ENCODE measurements around the gene KLK6.

The KLK6 gene

GRCh38 chr19:50963381-50963780 lies 6.0 kb downstream of the KLK6 start:
- Histone ChIP-seq H3K79me1 (ENCODE audit: low read length) (peaks cover 4% of the 10 kb centered on the region), H3K23ac (ENCODE audit: low read length) (no peak overlapping the region), H4K91ac (ENCODE audit: low read depth, low read length) (no peak overlapping the region), H2BK120ac (ENCODE audit: insufficient read depth, low read length, poor library complexity) (no peak overlapping the region), H4K8ac (ENCODE audit: low read depth, low read length) (no peak overlapping the region), H3K9ac (ENCODE audit: low read length) (no peak overlapping the region), H3K9me3 (ENCODE audit: insufficient read depth, low read depth, low read length) (no peaks in the 10 kb centered on the region), H2AFZ (ENCODE audit: insufficient read depth, low read length, poor library complexity) (no peak overlapping the region), H3K27me3 (ENCODE audit: insufficient read depth, low read length) (no peaks in the 10 kb centered on the region), H3K4me3 (ENCODE audit: low read depth, low read length) (no peak overlapping the region), H3K79me2 (ENCODE audit: control insufficient read depth, insufficient read depth, low read length, poor library complexity) (no peaks in the 10 kb centered on the region), H2BK12ac (ENCODE audit: low read length) (no peak overlapping the region), H4K12ac (ENCODE audit: low read depth, low read length) (no peak overlapping the region), H2AK5ac (ENCODE audit: low read length) (no peak overlapping the region), H3K14ac (ENCODE audit: low read length) (no peak overlapping the region), H3K4me1 (ENCODE audit: control insufficient read depth in 1 of 2, insufficient read depth in 2 of 2, low read length in 2 of 2) (peaks cover 5 to 6% of the 10 kb centered on the region in 2 experiments), H3K27ac (ENCODE audit: low read depth, low read length) (no peak overlapping the region), H3K18ac (ENCODE audit: low read length) (no peak overlapping the region), H3K36me3 (ENCODE audit: control insufficient read depth in 1 of 2, insufficient read depth in 2 of 2, low read length in 2 of 2) (peaks cover 0 to 2% of the 10 kb centered on the region in 2 experiments), H3K4me2 (ENCODE audit: low read length) (no peak overlapping the region), H2BK5ac (ENCODE audit: low read depth, low read length, poor library complexity) (no peak overlapping the region), H3K4ac (ENCODE audit: low read depth, low read length) (no peak overlapping the region)
- no peak for DNase-seq
- WGBS (ENCODE audit: extremely low coverage, insufficient coverage, insufficient read length) = no CpG with 5 or more reads among the region's 6 CpGs

GRCh38 chr19:50962245-50962644 lies 7.1 kb downstream of the KLK6 start:
- DNase-seq = no peak
- Histone ChIP-seq H4K12ac (ENCODE audit: low read depth, low read length) (no peak overlapping the region), H2AFZ (ENCODE audit: insufficient read depth, low read length, poor library complexity) (no peak overlapping the region), H3K14ac (ENCODE audit: low read length) (no peak overlapping the region), H3K79me2 (ENCODE audit: control insufficient read depth, insufficient read depth, low read length, poor library complexity) (no peaks in the 10 kb centered on the region), H4K8ac (ENCODE audit: low read depth, low read length) (no peak overlapping the region), H3K36me3 (ENCODE audit: control insufficient read depth in 1 of 2, insufficient read depth in 2 of 2, low read length in 2 of 2) (peaks cover 0 to 2% of the 10 kb centered on the region in 2 experiments), H3K18ac (ENCODE audit: low read length) (no peak overlapping the region), H3K79me1 (ENCODE audit: low read length) (no peaks in the 10 kb centered on the region), H2BK12ac (ENCODE audit: low read length) (no peak overlapping the region), H3K4me3 (ENCODE audit: low read depth, low read length) (no peak overlapping the region), H2AK5ac (ENCODE audit: low read length) (no peak overlapping the region), H3K4ac (ENCODE audit: low read depth, low read length) (no peak overlapping the region), H3K23ac (ENCODE audit: low read length) (no peak overlapping the region), H3K4me1 (ENCODE audit: control insufficient read depth in 1 of 2, insufficient read depth in 2 of 2, low read length in 2 of 2) (no peaks in the 10 kb centered on the region), H3K27me3 (ENCODE audit: insufficient read depth, low read length) (no peaks in the 10 kb centered on the region), H2BK120ac (ENCODE audit: insufficient read depth, low read length, poor library complexity) (no peak overlapping the region), H3K27ac (ENCODE audit: low read depth, low read length) (no peak overlapping the region), H3K9me3 (ENCODE audit: insufficient read depth, low read depth, low read length) (no peaks in the 10 kb centered on the region), H4K91ac (ENCODE audit: low read depth, low read length) (no peak overlapping the region), H3K9ac (ENCODE audit: low read length) (no peak overlapping the region), H2BK5ac (ENCODE audit: low read depth, low read length, poor library complexity) (no peak overlapping the region), H3K4me2 (ENCODE audit: low read length) (no peak overlapping the region)
- no CpG with 5 or more reads among the region's 1 CpG for WGBS (ENCODE audit: extremely low coverage, insufficient coverage, insufficient read length)

GRCh38 chr19:50959731-50960500 lies 9.5 kb downstream of the KLK6 start:
- WGBS (ENCODE audit: extremely low coverage, insufficient coverage, insufficient read length) = no CpG with 5 or more reads among the region's 9 CpGs
- H3K79me1 ChIP-seq (ENCODE audit: low read length) = no peaks in the 10 kb centered on the region
- no peak overlapping the region for H3K14ac ChIP-seq (ENCODE audit: low read length)
- no peak overlapping the region for H2BK120ac ChIP-seq (ENCODE audit: insufficient read depth, low read length, poor library complexity)
- H3K9ac ChIP-seq (ENCODE audit: low read length) = no peak overlapping the region
- no peak for DNase-seq
- no peak overlapping the region for H3K4me2 ChIP-seq (ENCODE audit: low read length)
- no peak overlapping the region for H2BK5ac ChIP-seq (ENCODE audit: low read depth, low read length, poor library complexity)
- H4K12ac ChIP-seq (ENCODE audit: low read depth, low read length) = no peak overlapping the region
- H3K4ac ChIP-seq (ENCODE audit: low read depth, low read length) = no peak overlapping the region
- no peak overlapping the region for H3K27ac ChIP-seq (ENCODE audit: low read depth, low read length)
- no peak overlapping the region for H2AFZ ChIP-seq (ENCODE audit: insufficient read depth, low read length, poor library complexity)
- H3K9me3 ChIP-seq (ENCODE audit: insufficient read depth, low read depth, low read length) = no peaks in the 10 kb centered on the region
- no peak overlapping the region for H4K91ac ChIP-seq (ENCODE audit: low read depth, low read length)
- H3K36me3 ChIP-seq (ENCODE audit: control insufficient read depth in 1 of 2, insufficient read depth in 2 of 2, low read length in 2 of 2) = peaks cover 0 to 2% of the 10 kb centered on the region in 2 experiments
- H2AK5ac ChIP-seq (ENCODE audit: low read length) = no peak overlapping the region
- H3K23ac ChIP-seq (ENCODE audit: low read length) = no peak overlapping the region
- no peak overlapping the region for H4K8ac ChIP-seq (ENCODE audit: low read depth, low read length)
- H3K18ac ChIP-seq (ENCODE audit: low read length) = no peak overlapping the region
- H3K79me2 ChIP-seq (ENCODE audit: control insufficient read depth, insufficient read depth, low read length, poor library complexity) = no peaks in the 10 kb centered on the region
- no peak overlapping the region for H2BK12ac ChIP-seq (ENCODE audit: low read length)
- H3K4me1 ChIP-seq (ENCODE audit: control insufficient read depth in 1 of 2, insufficient read depth in 2 of 2, low read length in 2 of 2) = no peaks in the 10 kb centered on the region
- H3K27me3 ChIP-seq (ENCODE audit: insufficient read depth, low read length) = no peaks in the 10 kb centered on the region
- no peak overlapping the region for H3K4me3 ChIP-seq (ENCODE audit: low read depth, low read length)

GRCh38 chr19:50957587-50957986 lies 11.8 kb downstream of the KLK6 start:
- Histone ChIP-seq H3K4me1 (ENCODE audit: control insufficient read depth in 1 of 2, insufficient read depth in 2 of 2, low read length in 2 of 2) (no peaks in the 10 kb centered on the region), H4K91ac (ENCODE audit: low read depth, low read length) (no peak overlapping the region), H2AK5ac (ENCODE audit: low read length) (no peak overlapping the region), H2BK5ac (ENCODE audit: low read depth, low read length, poor library complexity) (no peak overlapping the region), H3K23ac (ENCODE audit: low read length) (no peak overlapping the region), H2BK120ac (ENCODE audit: insufficient read depth, low read length, poor library complexity) (no peak overlapping the region), H3K36me3 (ENCODE audit: control insufficient read depth in 1 of 2, insufficient read depth in 2 of 2, low read length in 2 of 2) (no peaks in the 10 kb centered on the region), H3K9ac (ENCODE audit: low read length) (no peak overlapping the region), H3K18ac (ENCODE audit: low read length) (no peak overlapping the region), H3K9me3 (ENCODE audit: insufficient read depth, low read depth, low read length) (no peaks in the 10 kb centered on the region), H3K4ac (ENCODE audit: low read depth, low read length) (no peak overlapping the region), H3K27me3 (ENCODE audit: insufficient read depth, low read length) (no peaks in the 10 kb centered on the region), H3K79me2 (ENCODE audit: control insufficient read depth, insufficient read depth, low read length, poor library complexity) (no peaks in the 10 kb centered on the region), H2BK12ac (ENCODE audit: low read length) (no peak overlapping the region), H4K8ac (ENCODE audit: low read depth, low read length) (no peak overlapping the region), H3K4me3 (ENCODE audit: low read depth, low read length) (no peak overlapping the region), H3K79me1 (ENCODE audit: low read length) (no peaks in the 10 kb centered on the region), H4K12ac (ENCODE audit: low read depth, low read length) (no peak overlapping the region), H3K4me2 (ENCODE audit: low read length) (no peak overlapping the region), H2AFZ (ENCODE audit: insufficient read depth, low read length, poor library complexity) (no peak overlapping the region), H3K27ac (ENCODE audit: low read depth, low read length) (no peak overlapping the region), H3K14ac (ENCODE audit: low read length) (no peak overlapping the region)
- no peak for DNase-seq
- WGBS (ENCODE audit: extremely low coverage, insufficient coverage, insufficient read length) = no CpG with 5 or more reads among the region's 8 CpGs

Data from trophoblast cell (in vitro differentiated cells and primary cell).